Right kidney (tissue), 1 donor: Measurements from ENCODE around the gene IFITM10.
"Not testable (repeated sequence)": the region's sequence is repeated elsewhere in the genome, so short reads cannot be mapped to it uniquely, and the experiment has no call there.

Experiments
- DNase-seq: peaks from one replicate; pipeline ENCODE4 v3.0.0-alpha.2; 2016

Gene IFITM10

DNA sequence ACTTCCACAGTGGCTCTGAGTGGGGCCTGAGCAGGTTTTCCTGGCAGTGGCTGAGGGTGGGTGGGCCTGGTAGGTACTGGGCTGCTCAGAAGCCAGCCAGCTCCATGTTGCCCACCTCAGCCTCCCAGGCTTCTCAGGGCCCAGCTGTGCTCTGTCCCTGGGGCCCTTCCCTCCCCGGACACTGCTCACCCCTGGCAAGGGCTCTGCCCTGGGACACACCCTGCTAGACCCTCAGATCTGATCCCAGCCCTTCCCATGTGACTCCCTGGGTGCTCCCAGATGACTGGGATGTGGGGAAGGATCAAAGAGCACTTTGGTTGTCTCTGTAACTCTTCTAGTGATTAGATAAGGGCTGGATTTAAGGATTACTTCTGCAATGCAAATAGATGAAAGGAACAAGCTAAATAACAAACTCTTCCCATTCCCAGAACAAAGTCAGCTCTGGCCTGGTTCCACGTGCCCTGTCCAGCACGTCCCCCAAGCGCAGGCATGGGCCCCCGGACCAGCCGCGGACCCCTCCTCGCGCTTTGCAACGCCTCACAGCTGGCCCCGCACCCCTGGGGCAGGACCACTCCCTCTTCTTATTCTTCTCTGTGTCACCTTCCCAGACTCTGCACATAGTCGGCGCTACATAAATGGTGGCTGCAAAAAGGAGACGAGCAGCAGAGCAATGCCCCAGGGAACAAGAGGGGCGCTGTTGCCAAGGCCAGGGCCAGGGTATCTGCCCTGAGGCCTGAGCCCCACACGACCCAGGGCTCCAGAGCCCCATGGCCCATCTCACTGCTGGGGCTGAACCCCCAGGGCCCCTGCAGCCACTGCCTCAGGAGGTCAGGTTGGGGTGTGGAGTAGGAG lies 59.1 kb downstream of the IFITM10 start:
- DNase-seq, result no peak

DNA sequence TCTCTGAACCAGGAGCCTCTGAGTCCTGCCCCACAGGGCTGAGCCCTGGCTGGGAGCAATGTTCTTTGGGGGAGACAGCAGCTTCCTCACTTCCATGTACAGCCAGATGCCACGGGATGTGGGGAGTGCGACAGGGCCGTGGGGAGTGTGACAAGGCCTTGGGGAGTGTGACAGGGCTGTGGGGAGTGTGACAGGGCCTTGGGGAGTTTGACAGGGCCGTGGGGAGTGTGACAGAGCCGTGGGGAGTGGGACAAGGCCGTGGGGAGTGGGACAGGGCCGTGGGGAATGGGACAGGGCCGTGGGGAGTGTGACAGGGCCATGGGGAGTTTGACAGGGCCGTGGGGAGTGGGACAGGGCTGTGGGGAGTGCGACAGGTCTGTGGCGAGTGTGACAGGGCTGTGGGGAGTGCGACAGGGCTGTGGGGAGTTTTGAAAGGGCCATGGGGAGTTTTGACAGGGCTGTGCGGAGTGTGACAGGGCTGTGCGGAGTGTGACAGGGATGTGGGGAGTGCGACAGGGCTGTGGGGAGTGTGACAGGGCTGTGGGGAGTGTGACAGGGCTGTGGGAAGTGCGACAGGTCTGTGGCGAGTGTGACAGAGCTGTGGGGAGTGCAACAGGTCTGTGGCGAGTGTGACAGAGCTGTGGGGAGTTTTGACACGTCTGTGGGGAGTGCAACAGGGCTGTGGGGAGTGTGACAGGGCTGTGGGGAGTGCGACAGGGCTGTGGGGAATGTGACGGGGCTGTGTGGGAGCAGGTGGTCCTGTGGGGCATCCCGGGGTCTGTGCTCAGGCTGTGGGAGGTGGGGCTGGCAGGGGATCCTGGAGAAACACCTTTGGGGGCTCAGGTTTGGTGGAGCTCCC lies 60.0 kb downstream of the IFITM10 start:
- DNase-seq, result no peak

DNA sequence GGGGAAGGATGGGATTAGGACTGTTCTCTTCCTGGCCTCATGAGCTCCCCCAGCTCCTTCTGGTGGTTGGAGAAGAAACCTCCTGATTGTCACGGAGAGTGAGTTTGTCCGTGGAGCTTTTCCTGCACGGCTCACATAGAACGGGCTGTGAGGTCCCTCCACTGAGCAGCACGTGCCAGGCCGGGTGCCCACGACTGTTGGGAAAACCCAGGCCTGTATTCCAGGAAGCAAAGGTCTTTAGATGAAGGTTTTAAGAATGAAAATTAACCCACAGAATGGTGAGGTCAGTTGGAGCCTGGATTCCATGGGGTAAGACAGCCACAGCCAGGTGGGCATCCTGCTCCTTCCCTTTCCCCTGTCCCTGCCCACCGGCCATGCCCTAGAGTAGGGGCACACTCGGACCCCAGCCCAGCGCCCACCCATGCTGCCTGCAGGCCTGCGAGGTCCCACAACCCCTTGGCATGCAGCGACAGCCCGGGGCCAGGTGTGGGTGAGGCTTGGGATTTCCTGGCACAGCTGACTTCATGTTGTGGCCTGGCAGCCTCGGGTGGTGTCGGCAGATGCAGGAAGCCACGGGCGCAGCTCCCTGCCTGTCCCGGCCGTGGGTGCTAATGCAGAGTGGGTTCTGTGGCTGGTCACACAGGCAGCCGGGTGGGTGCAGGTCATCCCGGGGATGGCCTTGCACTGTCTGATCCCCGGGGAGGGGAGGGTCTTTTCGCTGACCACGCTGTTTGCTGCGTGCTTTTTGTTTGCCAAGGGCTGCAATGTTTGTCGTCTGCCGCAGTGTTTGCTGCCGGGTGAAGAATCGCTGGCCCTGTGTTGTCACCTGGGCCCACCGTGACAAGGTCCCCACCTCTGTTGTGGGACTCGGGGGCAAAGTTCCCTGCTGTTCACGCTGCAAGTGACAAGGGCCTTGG lies 60.9 kb downstream of the IFITM10 start:
- DNase-seq, result not testable (repeated sequence)

DNA sequence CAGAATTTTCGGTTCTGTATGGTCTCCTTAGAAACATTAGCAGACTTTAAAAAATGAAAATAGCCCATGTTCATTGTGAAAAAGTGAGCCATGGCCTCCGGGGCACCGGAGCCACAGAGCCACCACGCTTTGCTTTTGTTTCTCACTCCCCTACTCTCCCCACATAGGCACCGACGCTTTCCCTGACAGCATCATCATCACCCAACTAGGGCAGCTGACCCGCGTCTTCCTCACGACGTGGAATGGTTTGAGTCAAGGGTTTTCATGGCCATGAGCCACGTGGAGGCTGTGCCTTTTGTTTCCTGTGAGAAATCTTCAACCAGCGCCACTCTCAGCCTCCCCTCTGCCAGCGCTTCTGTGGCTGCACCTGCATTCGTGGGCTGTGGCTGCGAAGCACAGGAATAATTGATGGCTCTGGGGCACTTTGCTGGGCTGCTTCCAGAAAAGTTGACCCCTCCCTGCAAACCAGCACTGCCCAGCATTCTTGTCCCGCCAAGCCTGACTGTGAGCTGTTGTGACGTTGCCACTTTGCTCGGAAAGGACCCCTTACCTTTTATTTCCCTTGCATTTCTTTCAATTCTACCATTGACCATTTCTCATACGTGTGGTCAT lies 62.0 kb downstream of the IFITM10 start:
- not testable (repeated sequence) for DNase-seq

DNA sequence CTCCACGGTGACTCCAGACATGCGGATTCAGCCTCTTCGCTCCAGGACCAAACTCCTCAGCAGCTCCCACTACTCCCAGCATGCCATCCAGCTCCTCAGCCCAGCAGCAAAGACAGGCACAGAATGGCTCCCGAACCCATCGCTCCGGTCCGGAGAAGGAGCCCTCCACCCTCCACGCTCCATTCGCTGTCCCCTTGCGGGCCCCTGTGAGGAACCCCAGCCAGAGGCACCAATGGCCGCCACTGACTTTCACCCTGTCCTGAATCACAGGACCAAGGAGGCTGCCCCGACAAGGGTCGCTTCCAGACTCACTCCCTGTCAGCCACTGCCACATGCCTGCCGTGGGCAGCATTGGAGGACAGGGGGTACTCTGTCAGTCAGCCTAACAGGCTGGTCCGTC lies 64.2 kb downstream of the IFITM10 start:
- DNase-seq, result not testable (repeated sequence)

DNA sequence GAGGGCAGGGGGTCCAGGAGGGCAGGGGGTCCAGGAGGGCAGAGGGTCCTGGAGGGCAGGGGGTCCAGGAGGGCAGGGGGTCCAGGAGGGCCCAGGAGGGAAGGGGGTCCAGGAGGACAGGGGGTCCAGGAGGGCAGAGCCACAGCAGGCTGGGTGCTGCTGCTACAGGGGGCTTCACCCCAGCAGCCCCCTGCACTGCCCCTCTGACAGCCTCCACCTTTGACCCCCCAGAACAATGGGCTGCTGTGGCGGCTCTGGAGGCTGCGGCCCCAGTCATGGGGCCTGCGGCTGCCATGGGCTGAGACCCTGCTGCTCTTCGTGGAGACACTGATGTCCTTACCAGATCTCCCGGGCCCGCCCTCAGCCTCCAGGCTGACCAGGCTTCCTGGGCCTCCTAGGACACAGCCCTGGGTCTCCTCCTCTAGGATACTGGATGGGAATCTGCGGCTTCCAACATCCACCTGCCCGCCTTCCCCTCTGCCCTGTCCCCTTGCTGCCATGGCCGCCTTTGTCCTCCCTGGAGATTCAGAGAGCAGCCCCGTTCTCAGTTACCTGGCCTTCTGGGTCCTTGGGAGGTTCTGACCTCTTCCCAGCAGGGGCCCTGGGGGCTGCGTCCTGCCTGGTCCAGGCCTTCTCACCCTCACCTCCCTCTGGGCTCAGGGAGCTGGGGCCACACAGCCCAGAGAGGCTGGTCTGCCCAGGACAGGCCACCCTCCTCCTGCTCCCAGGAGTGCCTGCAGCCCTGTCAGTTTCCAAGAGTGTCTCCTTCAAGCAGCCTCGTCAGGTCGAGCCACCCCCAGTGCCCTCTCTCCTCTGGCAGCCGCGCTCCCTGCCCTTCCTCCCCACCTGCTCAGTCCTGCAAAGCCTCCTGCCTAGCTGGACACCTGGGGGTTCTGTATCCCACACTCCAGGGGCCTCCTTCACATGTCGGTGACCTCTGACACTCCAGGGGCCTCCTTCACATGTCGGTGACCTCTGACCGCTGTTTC lies 65.2 kb downstream of the IFITM10 start:
- not testable (repeated sequence) for DNase-seq

DNA sequence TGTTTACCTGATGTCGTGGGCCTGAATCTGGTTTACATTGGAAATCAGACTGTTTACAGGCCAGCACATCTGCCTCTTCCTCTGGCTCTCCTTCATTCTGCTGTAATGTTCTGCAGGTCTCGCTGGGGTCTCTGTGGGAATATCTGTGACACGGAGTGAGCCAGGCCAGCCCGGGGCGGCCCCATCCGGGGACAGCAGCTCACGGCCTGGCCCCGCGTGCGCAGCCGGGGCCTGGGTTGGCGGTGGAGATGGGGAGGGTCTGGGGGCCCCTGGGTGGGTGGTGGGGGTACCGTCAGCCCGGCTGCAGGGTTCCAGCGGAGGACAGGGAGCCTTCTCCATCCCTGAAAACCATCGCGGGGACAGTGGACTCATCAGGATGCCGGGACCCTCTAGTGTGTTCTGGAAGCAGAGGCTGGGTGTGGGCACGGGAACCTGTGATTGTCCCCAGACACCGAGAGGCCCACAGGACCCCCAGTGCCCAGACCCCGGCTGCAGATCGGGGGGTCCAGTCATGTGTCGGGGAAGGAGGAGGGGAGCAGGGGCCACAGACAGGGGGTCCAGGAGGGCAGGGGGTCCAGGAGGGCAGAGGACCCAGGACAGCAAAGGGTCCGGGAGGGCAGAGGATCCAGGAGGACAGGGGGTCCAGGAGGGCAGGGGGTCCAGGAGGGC lies 66.4 kb downstream of the IFITM10 start:
- not testable (repeated sequence) for DNase-seq

DNA sequence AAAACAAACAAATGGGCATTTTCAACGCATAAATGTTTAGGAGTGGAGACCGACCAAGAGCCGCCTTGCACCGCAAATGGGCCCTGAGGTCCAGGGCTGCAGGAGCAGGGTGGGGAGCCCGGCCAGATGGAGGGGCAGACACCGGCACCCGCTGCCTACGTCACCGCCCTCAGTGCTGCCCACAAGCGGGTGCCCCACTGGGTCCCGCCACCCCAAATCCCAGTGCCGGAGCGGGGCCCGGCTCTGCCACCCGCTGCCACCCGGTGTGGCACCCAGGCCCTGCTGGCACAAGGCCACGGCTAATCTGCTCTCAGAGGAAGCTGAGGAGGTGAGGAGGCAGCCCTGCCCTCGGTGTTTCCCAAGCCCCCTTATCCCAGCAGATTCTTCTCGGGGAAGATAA lies 67.2 kb downstream of the IFITM10 start:
- not testable (repeated sequence) for DNase-seq
